GM12878 (cell line): ENCODE data around the gene TMEM161B. TPM values are rescaled to one million over a fixed set of nuclear protein-coding genes. Genes with fewer than 3 reads are reported as not detected.

Source experiments
- ATAC-seq: fragments of 200-7000 bp; cut with Tn5 transposase; 3 replicates; pipeline ENCODE4 v1.9.1; 2020; ENCODE audit warnings: mild to moderate bottlenecking, moderate library complexity
- BruUV-seq: library from RNA; stranded (reverse); fragments of 400-500 nt; replicated peaks from 2 replicates; lab custom pipeline; 2021; lab: Mats Ljungman, UMichigan
- CTCF ChIA-PET: fragments of 300-600 bp; sonication (Branson Sonifier 250); formaldehyde crosslinking; extraction: SDS; loops from one replicate; lab custom pipeline; 2021; ENCODE audit warnings: inconsistent platforms; lab: Yijun Ruan, JAX
- POLR2A ChIA-PET: fragments of 350-600 bp; formaldehyde crosslinking; extraction: SDS; loops from one replicate; lab custom pipeline; 2021; ENCODE audit warnings: inconsistent platforms; lab: Charles Lee
- RAD21 ChIA-PET: fragments of 300-600 bp; sonication (Branson Sonifier 250); formaldehyde crosslinking; loops from one replicate; lab custom pipeline; 2023; ENCODE audit warnings: antibody characterized with exemption; ENCODE audit not compliant: unreplicated experiment; lab: Charles Lee
- SMC1A ChIA-PET: fragments of 300-600 bp; sonication (Branson Sonifier 250); formaldehyde crosslinking; loops from one replicate; lab custom pipeline; 2023; ENCODE audit not compliant: unreplicated experiment, uncharacterized antibody; lab: Charles Lee
- DNase-seq: peaks from one replicate; pipeline ENCODE4 v3.0.0-alpha.2; 2011; ENCODE audit warnings: low read depth, low spot score
- FAIRE-seq: peaks from 3 replicates; lab custom pipeline; 2011; peaks lifted over from hg19 to GRCh38; lab: Jason Lieb, UNC
- H2AFZ ChIP-seq: 2 replicates; pipeline ENCODE4 v1.6.0; 2011; ENCODE audit warnings: low read depth, low read length, control low read depth; ENCODE audit not compliant: control insufficient read depth
- H3K27ac ChIP-seq: 2 replicates; pipeline ENCODE4 v1.5.1; 2011; ENCODE audit warnings: control low read depth; ENCODE audit not compliant: control insufficient read depth, insufficient read depth
- H3K27me3 ChIP-seq, 2 experiments: replicated peaks in 1 of 2; 2 replicates each; pipeline versions ENCODE4 v1.6.0 to v1.6.1; 2011; ENCODE audit warnings: low read length in 1 of 2; ENCODE audit not compliant: control insufficient read depth in 2 of 2, insufficient read depth in 2 of 2
- H3K36me3 ChIP-seq, 2 experiments: 2 replicates each; pipeline ENCODE4 v1.5.1; 2011; ENCODE audit warnings: low read length in 1 of 2; ENCODE audit not compliant: control insufficient read depth in 2 of 2, insufficient read depth in 2 of 2
- H3K4me1 ChIP-seq: 2 replicates; pipeline ENCODE4 v1.6.1; 2011; ENCODE audit warnings: mild to moderate bottlenecking, low read length, moderate library complexity, mixed read lengths; ENCODE audit not compliant: control insufficient read depth, insufficient read depth
- H3K4me2 ChIP-seq: 2 replicates; pipeline ENCODE4 v1.6.0; 2011; ENCODE audit warnings: control low read depth; ENCODE audit not compliant: control insufficient read depth, insufficient read depth
- H3K4me3 ChIP-seq: fragments of 200-600 bp; sonication (generic); 2 replicates; pipeline ENCODE4 v1.5.1; 2016
- H3K79me2 ChIP-seq: 2 replicates; pipeline ENCODE4 v1.6.0; 2011; ENCODE audit warnings: low read length; ENCODE audit not compliant: control insufficient read depth, insufficient read depth
- H3K9ac ChIP-seq: 2 replicates; pipeline ENCODE4 v1.8.0; 2011; ENCODE audit warnings: low read length, control low read depth, mixed read lengths; ENCODE audit not compliant: control insufficient read depth, insufficient read depth
- H3K9me3 ChIP-seq: replicated peaks from 3 replicates; pipeline ENCODE4 v1.5.1; 2011; ENCODE audit warnings: mild to moderate bottlenecking, low read length; ENCODE audit not compliant: control insufficient read depth, insufficient read depth
- H4K20me1 ChIP-seq: 2 replicates; pipeline ENCODE4 v1.6.0; 2011; ENCODE audit not compliant: control insufficient read depth, insufficient read depth
- BACH1 ChIP-seq: fragments of 450-650 bp; IDR thresholded peaks from 2 replicates; pipeline ENCODE4 v1.6.1; 2017; ENCODE audit warnings: mild to moderate bottlenecking, borderline replicate concordance
- BMI1 ChIP-seq: fragments of 450-650 bp; IDR thresholded peaks from 2 replicates; pipeline ENCODE4 v1.6.1; 2016; ENCODE audit warnings: mild to moderate bottlenecking, moderate library complexity, borderline replicate concordance
- BRCA1 ChIP-seq: IDR thresholded peaks from 2 replicates; pipeline ENCODE4 v1.6.1; 2011; ENCODE audit warnings: low read depth, low read length, improper control_type of control experiment
- EED ChIP-seq: sonication (generic); IDR thresholded peaks from 2 replicates; pipeline ENCODE4 v1.6.1; 2016; ENCODE audit warnings: antibody characterized with exemption, low read depth
- EZH2 ChIP-seq: IDR thresholded peaks from 2 replicates; pipeline ENCODE4 v1.6.1; 2012; ENCODE audit warnings: low read depth, mild to moderate bottlenecking, control low read depth, inconsistent platforms, low read length, borderline replicate concordance; ENCODE audit not compliant: control insufficient read depth
- FOXM1 ChIP-seq: IDR thresholded peaks from 2 replicates; pipeline ENCODE4 v1.6.1; 2012; ENCODE audit warnings: low read depth, mild to moderate bottlenecking, inconsistent platforms, low read length, moderate library complexity
- GABPA ChIP-seq: IDR thresholded peaks from 2 replicates; pipeline ENCODE4 v1.6.1; 2014; ENCODE audit warnings: antibody characterized with exemption, low read depth, mild to moderate bottlenecking, inconsistent platforms
- HCFC1 ChIP-seq: fragments of 150-350 bp; IDR thresholded peaks from 2 replicates; pipeline ENCODE4 v1.6.1; 2014; ENCODE audit warnings: low read length
- HDGF ChIP-seq: fragments of 450-650 bp; IDR thresholded peaks from 2 replicates; pipeline ENCODE4 v1.6.1; 2016; ENCODE audit warnings: antibody characterized with exemption
- MTA2 ChIP-seq: fragments of 450-650 bp; IDR thresholded peaks from 2 replicates; pipeline ENCODE4 v1.6.1; 2016; ENCODE audit warnings: low read depth, mild to moderate bottlenecking, moderate library complexity
- MYB ChIP-seq: fragments of 150-350 bp; IDR thresholded peaks from 2 replicates; pipeline ENCODE4 v1.6.1; 2014; ENCODE audit warnings: mild to moderate bottlenecking, low read depth, low read length, borderline replicate concordance
- NRF1 ChIP-seq: conservative IDR thresholded peaks from 2 replicates; pipeline ENCODE4 v1.6.1; 2011; ENCODE audit warnings: mild to moderate bottlenecking, low read depth, low read length, improper control_type of control experiment
- PAX5 ChIP-seq: IDR thresholded peaks from 2 replicates; pipeline ENCODE4 v1.6.1; 2011; ENCODE audit warnings: low read depth, low read length, borderline replicate concordance
- RBBP5 ChIP-seq: fragments of 200-600 bp; sonication (generic); conservative IDR thresholded peaks from 2 replicates; pipeline ENCODE4 v1.6.1; 2016
- RCOR1 ChIP-seq: conservative IDR thresholded peaks from 2 replicates; pipeline ENCODE4 v1.6.1; 2012; ENCODE audit warnings: low read depth, low read length, improper control_type of control experiment
- RELB ChIP-seq: fragments of 450-650 bp; IDR thresholded peaks from 2 replicates; pipeline ENCODE4 v1.6.1; 2017; ENCODE audit warnings: low read depth, mild to moderate bottlenecking, moderate library complexity
- SREBF2 ChIP-seq: IDR thresholded peaks from 2 replicates; pipeline ENCODE4 v1.6.1; 2012; ENCODE audit warnings: mild to moderate bottlenecking, low read length
- SUPT20H ChIP-seq: IDR thresholded peaks from 2 replicates; pipeline ENCODE4 v1.6.1; 2011; ENCODE audit warnings: low read depth, mild to moderate bottlenecking, low read length, moderate library complexity, borderline replicate concordance; ENCODE audit not compliant: control insufficient read depth
- TARDBP ChIP-seq: IDR thresholded peaks from 2 replicates; pipeline ENCODE4 v1.6.1; 2016; ENCODE audit warnings: borderline replicate concordance
- USF1 ChIP-seq: IDR thresholded peaks from 2 replicates; pipeline ENCODE4 v1.6.1; 2011; ENCODE audit warnings: borderline replicate concordance, low read depth, mild to moderate bottlenecking, moderate library complexity, mixed read lengths, low read length; ENCODE audit not compliant: insufficient read depth; ENCODE audit errors: extremely low read length
- USF2 ChIP-seq: IDR thresholded peaks from 2 replicates; pipeline ENCODE4 v1.6.1; 2011; ENCODE audit warnings: low read depth, low read length, improper control_type of control experiment, borderline replicate concordance
- ZNF384 ChIP-seq: IDR thresholded peaks from 2 replicates; pipeline ENCODE4 v1.6.1; 2012; ENCODE audit warnings: low read depth, mild to moderate bottlenecking, low read length, improper control_type of control experiment, borderline replicate concordance
- ZSCAN29 ChIP-seq: fragments of 450-650 bp; IDR thresholded peaks from 2 replicates; pipeline ENCODE4 v1.6.1; 2017; ENCODE audit warnings: mild to moderate bottlenecking, moderate library complexity
- WGBS: methylation state at CpG from one replicate; pipeline ENCODE4 v1.1.6; 2016; ENCODE audit warnings: low lambda C conversion rate; ENCODE audit not compliant: insufficient replicate concordance, insufficient coverage; ENCODE audit errors: missing lambda C conversion rate; 5-methylcytosine and 5-hydroxymethylcytosine counted together
- in situ Hi-C: fragments of 300-500 bp; cut with MboI; formaldehyde crosslinking; loops from 9 replicates; pipeline ENCODE4 v1.14.3; 2018; ENCODE audit warnings: mixed read lengths
- intact Hi-C: fragments of 100-400 bp; cut with micrococcal nuclease; formaldehyde crosslinking; loops from one replicate; pipeline ENCODE4 v1.14.2; 2022; ENCODE audit not compliant: unreplicated experiment
- polyA plus RNA-seq, 11 experiments: library from polyadenylated mRNA; depleted of rRNA in 4 of 11; unstranded in 6 of 11; stranded (reverse) in 5 of 11; fragments of >200 nt; fragmentation: Nextera tagmentation in 4 of 11; fragmentation: Illumina TruSeq in 1 of 11; extraction: Ambion mirVana in 4 of 11; extraction: Trizol in 1 of 11; gene quantifications; 1 replicate in 1 of 11; 2 replicates in 10 of 11; pipeline versions ENCODE4 v1.2.1 to v1.2.3, GENCODE V29; 2011 to 2016; ENCODE audit warnings: inconsistent platforms in 2 of 11, missing spikeins in 2 of 11, low read depth in 1 of 11
- total RNA-seq, 4 experiments: library from RNA; depleted of rRNA in 3 of 4; stranded (reverse); fragments of >200 nt in 3 of 4; fragmentation: Illumina TruSeq in 1 of 4; extraction: Trizol in 1 of 4; gene quantifications; 2 replicates each; pipeline versions ENCODE4 v1.2.1 to v1.2.3, GENCODE V29; 2013 to 2021

TMEM161B gene
- total and polyA plus RNA-seq, 10 of the 15 experiments (the other 5 are each of a cell fraction or from before 2014, with no cell fraction given) = 13.8 to 38.9 (median 25.0) TPM

GRCh38 chr5:88269222-88269771 is 652 bp upstream of the TMEM161B start:
- Histone ChIP-seq H3K79me2 (peaks cover 60% of the 10 kb centered on the region), H3K27me3 (no peaks in the 10 kb centered on the region), H2AFZ (peak overlapping the region; percentile 70), H3K4me3 (peak overlapping the region; percentile 85), H3K4me2 (peak overlapping the region; percentile 61), H3K36me3 (peaks cover 0 to 9% of the 10 kb centered on the region in 2 experiments; a peak in 2 of 4 replicates), H3K9ac (peak overlapping the region; percentile 76), H3K4me1 (peaks cover 3% of the 10 kb centered on the region; the same call in 1 of the 2 replicates), H3K27ac (peak overlapping the region; percentile 91), H4K20me1 (no peaks in the 10 kb centered on the region), H3K9me3 (peaks cover 5% of the 10 kb centered on the region; the same call in 2 of the 3 replicates)
- no peak for FAIRE-seq
- ChIA-PET RAD21 (no interaction called here), CTCF (no interaction called here), POLR2A (interaction anchor here (1.2 kb wide), 1 partner anchor 11 kb away, joined by 4 read pairs; no protein-coding TSS in a partner anchor), SMC1A (interaction anchor here (0.6 to 1.4 kb wide), 3 partner anchors 12 to 30 kb away, joined by 3 to 5 read pairs (median 4); no protein-coding TSS in a partner anchor)
- intact Hi-C loops = loop anchor here (5.0 kb wide), 1 partner anchor 408 kb away; no protein-coding TSS in a partner anchor
- in situ Hi-C loops = loop anchor here (10.0 kb wide), 1 partner anchor 406 kb away; no protein-coding TSS in a partner anchor
- peak; percentile 12 for DNase-seq
- peak; percentile 40 for ATAC-seq
- 1% methylated on average over 14 of the region's 16 CpGs for WGBS
- no TSS peak for BruUV-seq
- TF ChIP-seq BACH1 = no peak
- TF ChIP-seq RELB = peak; percentile 13; the same call in 1 of the 2 replicates
- no peak for TF ChIP-seq ZNF384
- TF ChIP-seq HDGF = no peak
- TF ChIP-seq EZH2 = no peak
- TF ChIP-seq BRCA1 = no peak
- TF ChIP-seq FOXM1 = no peak
- TF ChIP-seq MTA2 = no peak
- no peak for TF ChIP-seq NRF1
- no peak for TF ChIP-seq USF2
- no peak for TF ChIP-seq ZSCAN29
- no peak for TF ChIP-seq HCFC1
- TF ChIP-seq RCOR1 = no peak
- no peak for TF ChIP-seq RBBP5
- no peak for TF ChIP-seq SUPT20H
- no peak for TF ChIP-seq TARDBP
- TF ChIP-seq BMI1 = no peak
- no peak for TF ChIP-seq PAX5
- TF ChIP-seq GABPA = peak; percentile 65; the same call in 1 of the 2 replicates
- no peak for TF ChIP-seq MYB
- TF ChIP-seq EED = no peak
- no peak for TF ChIP-seq USF1
- TF ChIP-seq SREBF2 = no peak
